HG02623 (cell line): ENCODE data around the gene FRMD5.

ENCODE experiments used
- ATAC-seq: cut with Tn5 transposase; IDR thresholded peaks from one replicate; pipeline ENCODE4 v1.9.1; 2021; ENCODE audit warnings: moderate library complexity; ENCODE audit not compliant: unreplicated experiment

The FRMD5 gene

GRCh38 chr15:43901495-43901894, 293.6 kb downstream of the FRMD5 start:
- ATAC-seq: no peak

GRCh38 chr15:43900996-43901395, 294.1 kb downstream of the FRMD5 start:
- no peak for ATAC-seq

GRCh38 chr15:43899928-43900327, 295.1 kb downstream of the FRMD5 start:
- no peak for ATAC-seq

GRCh38 chr15:43898891-43899290, 296.2 kb downstream of the FRMD5 start:
- ATAC-seq: no peak

GRCh38 chr15:43896543-43896942, 298.5 kb downstream of the FRMD5 start:
- ATAC-seq: no peak

GRCh38 chr15:43895586-43895985, 299.5 kb downstream of the FRMD5 start:
- no peak for ATAC-seq

GRCh38 chr15:43893956-43894355, 301.1 kb downstream of the FRMD5 start:
- ATAC-seq: no peak

- no peak for ATAC-seq
These were observed 306.0 kb downstream of the FRMD5 start for GRCh38 chr15:43889042-43889441.

GRCh38 chr15:43887901-43888300, 307.2 kb downstream of the FRMD5 start:
- ATAC-seq: no peak

- ATAC-seq: no peak
These were observed 308.5 kb downstream of the FRMD5 start for GRCh38 chr15:43886558-43886957.

GRCh38 chr15:43883571-43883970, 311.5 kb downstream of the FRMD5 start:
- no peak for ATAC-seq

- no peak for ATAC-seq
These were observed 313.1 kb downstream of the FRMD5 start for GRCh38 chr15:43881944-43882343.

GRCh38 chr15:43881245-43881644, 313.8 kb downstream of the FRMD5 start:
- no peak for ATAC-seq

GRCh38 chr15:43880406-43881194, 314.5 kb downstream of the FRMD5 start:
- ATAC-seq: no peak

GRCh38 chr15:43879386-43880355, 315.4 kb downstream of the FRMD5 start:
- ATAC-seq: no peak

GRCh38 chr15:43878446-43878845, 316.6 kb downstream of the FRMD5 start:
- ATAC-seq: no peak

GRCh38 chr15:43877371-43877770, 317.7 kb downstream of the FRMD5 start:
- ATAC-seq: no peak

- no peak for ATAC-seq
These were observed 318.2 kb downstream of the FRMD5 start for GRCh38 chr15:43876872-43877271.

- no peak for ATAC-seq
These were observed 321.4 kb downstream of the FRMD5 start for GRCh38 chr15:43873651-43874050.

- ATAC-seq: no peak
These were observed 322.6 kb downstream of the FRMD5 start for GRCh38 chr15:43872416-43873020.

- ATAC-seq: no peak
These were observed 323.2 kb downstream of the FRMD5 start for GRCh38 chr15:43871835-43872234.
